Activated CD4-positive, alpha-beta T cell treated with anti-CD3 and anti-CD28 coated beads, Interleukin-2, amount 50 U/mL, for 4 hours (primary cell): ENCODE data around the gene NUDCD3.

Source experiments
- DNase-seq, 2 experiments: peaks; one replicate each; pipeline ENCODE4 v3.0.0-alpha.2; 2020

NUDCD3 gene

GRCh38 chr7:44348300-44348699 is 142.2 kb downstream of the NUDCD3 start:
- no peak for DNase-seq

GRCh38 chr7:44347546-44348114 is 142.8 kb downstream of the NUDCD3 start:
- no peak for DNase-seq

- no peak for DNase-seq
Observed at GRCh38 chr7:44346063-44346462, 144.4 kb downstream of the NUDCD3 start.

- no peak for DNase-seq
Observed at GRCh38 chr7:44341401-44341800, 149.1 kb downstream of the NUDCD3 start.

- no peak for DNase-seq
Observed at GRCh38 chr7:44338600-44338999, 151.9 kb downstream of the NUDCD3 start.

GRCh38 chr7:44336491-44336890 is 154.0 kb downstream of the NUDCD3 start:
- no peak for DNase-seq

GRCh38 chr7:44335184-44335583 is 155.3 kb downstream of the NUDCD3 start:
- DNase-seq: no peak

- DNase-seq: no peak
Observed at GRCh38 chr7:44334734-44335097, 155.7 kb downstream of the NUDCD3 start.

GRCh38 chr7:44333911-44334733 is 156.3 kb downstream of the NUDCD3 start:
- no peak for DNase-seq

GRCh38 chr7:44331682-44332081 is 158.8 kb downstream of the NUDCD3 start:
- DNase-seq: no peak

GRCh38 chr7:44330331-44330730 is 160.1 kb downstream of the NUDCD3 start:
- no peak for DNase-seq

- DNase-seq: no peak
Observed at GRCh38 chr7:44329888-44330287, 160.6 kb downstream of the NUDCD3 start.
